Uterus (tissue), 4 donors: ENCODE results near the gene DEPDC5. TPM values are rescaled to one million over a fixed set of nuclear protein-coding genes. Genes with fewer than 3 reads are reported as not detected.

ENCODE experiments used
- DNase-seq, 2 donors: peaks; one replicate each; pipeline ENCODE4 v3.0.0-alpha.2; 2019 to 2020
- H3K27ac ChIP-seq, 2 donors: fragments of 200-600 bp; sonication (generic); 1 replicate in 1 of 2; 2 replicates in 1 of 2; pipeline ENCODE4 v1.5.1; 2016 to 2018
- H3K27me3 ChIP-seq, 2 donors: fragments of 200-600 bp; sonication (generic); one replicate each; pipeline ENCODE4 v1.5.1; 2018 to 2019; ENCODE audit warnings: control low read depth in 1 of 2
- H3K36me3 ChIP-seq, 2 donors: fragments of 200-600 bp; sonication (generic); one replicate each; pipeline ENCODE4 v1.5.1; 2019; ENCODE audit warnings: control low read depth in 1 of 2
- H3K4me1 ChIP-seq, 2 donors: fragments of 200-600 bp; sonication (generic); one replicate each; pipeline ENCODE4 v1.5.1; 2018 to 2019; ENCODE audit warnings: control low read depth in 1 of 2
- H3K4me3 ChIP-seq, 2 donors: fragments of 200-600 bp; sonication (generic); 1 replicate in 1 of 2; 2 replicates in 1 of 2; pipeline ENCODE4 v1.5.1; 2018 to 2019; ENCODE audit warnings: mild to moderate bottlenecking in 1 of 2
- H3K9me3 ChIP-seq, 2 donors: fragments of 200-600 bp; sonication (generic); one replicate each; pipeline ENCODE4 v1.5.1; 2019; ENCODE audit warnings: control low read depth in 1 of 2
- CTCF ChIP-seq, 4 experiments: fragments of 200-600 bp in 2 of 4; fragments of 450-650 bp in 2 of 4; sonication (generic) in 2 of 4; IDR thresholded peaks; one replicate each; pipeline ENCODE4 v1.5.1; 2016 to 2019; ENCODE audit warnings: antibody characterized with exemption in 4 of 4, mild to moderate bottlenecking in 2 of 4, moderate library complexity in 1 of 4
- POLR2A ChIP-seq, 2 donors: fragments of 450-650 bp; IDR thresholded peaks; one replicate each; pipeline ENCODE4 v1.6.1; 2016; ENCODE audit warnings: antibody characterized with exemption in 2 of 2, mild to moderate bottlenecking in 1 of 2, moderate library complexity in 1 of 2
- intact Hi-C: fragments of 100-400 bp; cut with DNase I; formaldehyde crosslinking; loops from one replicate; pipeline ENCODE4 v1.15.1; 2023; ENCODE audit warnings: low total_unique reads
- total RNA-seq, 4 donors: library from RNA; depleted of rRNA in 3 of 4; stranded (reverse); fragments of >200 nt in 3 of 4; gene quantifications; one replicate each; pipeline versions ENCODE4 v1.1.0 to v1.2.4, GENCODE V29; 2014 to 2023
- donor health status: DM: yes; HTN: yes; CAD: no.

The DEPDC5 gene
- total RNA-seq, 4 donors from 2014 or later = 9.1 to 180 (median 37.2) TPM

- intact Hi-C loops = no loop called here
- no peaks in the 10 kb centered on the region for H3K9me3 ChIP-seq
- no peaks in the 10 kb centered on the region for H3K27me3 ChIP-seq
- no peaks in the 10 kb centered on the region for H3K36me3 ChIP-seq
- H3K4me3 ChIP-seq = no peak overlapping the region
- H3K4me1 ChIP-seq = no peaks in the 10 kb centered on the region
- no peak overlapping the region for H3K27ac ChIP-seq
- TF ChIP-seq CTCF (IDR thresholded peaks at IDR 0.05) (no peak), POLR2A (IDR thresholded peaks at IDR 0.05) (no peak)
- no peak for DNase-seq
Observed at GRCh38 chr22:31923747-31924146, 169.9 kb downstream of the DEPDC5 start.

- Histone ChIP-seq H3K36me3 (no peaks in the 10 kb centered on the region), H3K27ac (no peak overlapping the region), H3K4me3 (no peak overlapping the region), H3K27me3 (no peaks in the 10 kb centered on the region), H3K9me3 (no peaks in the 10 kb centered on the region), H3K4me1 (no peaks in the 10 kb centered on the region)
- TF ChIP-seq POLR2A (IDR thresholded peaks at IDR 0.05) (no peak), CTCF (IDR thresholded peaks at IDR 0.05) (no peak)
- intact Hi-C loops = no loop called here
- DNase-seq = no peak
Observed at GRCh38 chr22:31925056-31925455, 171.2 kb downstream of the DEPDC5 start.

- no peak overlapping the region for H3K27ac ChIP-seq
- intact Hi-C loops = no loop called here
- H3K9me3 ChIP-seq = no peaks in the 10 kb centered on the region
- no peak overlapping the region for H3K4me3 ChIP-seq
- H3K36me3 ChIP-seq = no peaks in the 10 kb centered on the region
- TF ChIP-seq POLR2A (IDR thresholded peaks at IDR 0.05) (no peak), CTCF (IDR thresholded peaks at IDR 0.05) (no peak)
- DNase-seq = no peak
- no peaks in the 10 kb centered on the region for H3K27me3 ChIP-seq
- H3K4me1 ChIP-seq = no peaks in the 10 kb centered on the region
Observed at GRCh38 chr22:31926024-31926423, 172.2 kb downstream of the DEPDC5 start.

GRCh38 chr22:31926969-31927368, 173.2 kb downstream of the DEPDC5 start:
- DNase-seq = no peak
- Histone ChIP-seq H3K9me3 (no peaks in the 10 kb centered on the region), H3K27me3 (no peaks in the 10 kb centered on the region), H3K36me3 (no peaks in the 10 kb centered on the region), H3K4me1 (no peaks in the 10 kb centered on the region), H3K4me3 (no peak overlapping the region), H3K27ac (no peak overlapping the region)
- intact Hi-C loops = no loop called here
- TF ChIP-seq POLR2A (IDR thresholded peaks at IDR 0.05) (no peak), CTCF (IDR thresholded peaks at IDR 0.05) (no peak)

GRCh38 chr22:31927562-31927961, 173.7 kb downstream of the DEPDC5 start:
- Histone ChIP-seq H3K9me3 (no peaks in the 10 kb centered on the region), H3K4me1 (no peaks in the 10 kb centered on the region), H3K27me3 (no peaks in the 10 kb centered on the region), H3K27ac (no peak overlapping the region), H3K36me3 (no peaks in the 10 kb centered on the region), H3K4me3 (no peak overlapping the region)
- DNase-seq = no peak
- intact Hi-C loops = no loop called here
- no peak for TF ChIP-seq POLR2A (IDR thresholded peaks at IDR 0.05)
- no peak for TF ChIP-seq CTCF (IDR thresholded peaks at IDR 0.05)
